8988T (cell line): ENCODE results near the gene DGKB.

Source experiments
- DNase-seq: peaks from one replicate; pipeline ENCODE4 v3.0.0; 2011

The DGKB gene

GRCh38 chr7:14191686-14192098 lies 710.9 kb downstream of the DGKB start:
- no peak for DNase-seq

GRCh38 chr7:14184292-14184864 lies 718.2 kb downstream of the DGKB start:
- DNase-seq, result no peak

- DNase-seq, result no peak
Observed at GRCh38 chr7:14179781-14180180, 722.8 kb downstream of the DGKB start.

GRCh38 chr7:14177876-14178275 lies 724.7 kb downstream of the DGKB start:
- no peak for DNase-seq

- DNase-seq, result no peak
Observed at GRCh38 chr7:14170872-14171271, 731.7 kb downstream of the DGKB start.

- DNase-seq, result no peak
Observed at GRCh38 chr7:14158111-14158510, 744.4 kb downstream of the DGKB start.

GRCh38 chr7:14156436-14156835 lies 746.1 kb downstream of the DGKB start:
- DNase-seq, result no peak

- no peak for DNase-seq
Observed at GRCh38 chr7:14148974-14149373, 753.6 kb downstream of the DGKB start.

GRCh38 chr7:14147532-14147931 lies 755.0 kb downstream of the DGKB start:
- DNase-seq, result no peak

- DNase-seq, result no peak
Observed at GRCh38 chr7:14144538-14144937, 758.0 kb downstream of the DGKB start.

GRCh38 chr7:14144109-14144508 lies 758.4 kb downstream of the DGKB start:
- DNase-seq, result no peak

GRCh38 chr7:14137676-14138075 lies 764.9 kb downstream of the DGKB start:
- DNase-seq, result no peak

GRCh38 chr7:14133752-14134151 lies 768.8 kb downstream of the DGKB start:
- DNase-seq, result no peak

GRCh38 chr7:14125998-14126397 lies 776.6 kb downstream of the DGKB start:
- DNase-seq, result no peak

GRCh38 chr7:14124716-14125115 lies 777.8 kb downstream of the DGKB start:
- no peak for DNase-seq

GRCh38 chr7:14123923-14124322 lies 778.6 kb downstream of the DGKB start:
- no peak for DNase-seq

GRCh38 chr7:14115701-14116100 lies 786.9 kb downstream of the DGKB start:
- DNase-seq, result no peak

GRCh38 chr7:14104861-14105260 lies 797.7 kb downstream of the DGKB start:
- DNase-seq, result no peak

- DNase-seq, result no peak
Observed at GRCh38 chr7:14096159-14096558, 806.4 kb downstream of the DGKB start.

- DNase-seq, result no peak
Observed at GRCh38 chr7:14095233-14095950, 807.2 kb downstream of the DGKB start.
